Measurements from ENCODE around the gene TM4SF18. TPM values are rescaled to one million over a fixed set of nuclear protein-coding genes. Genes with fewer than 3 reads are reported as not detected.

Gene TM4SF18
- total RNA-seq, 2 experiments from 2014 or later, result not detected

DNA sequence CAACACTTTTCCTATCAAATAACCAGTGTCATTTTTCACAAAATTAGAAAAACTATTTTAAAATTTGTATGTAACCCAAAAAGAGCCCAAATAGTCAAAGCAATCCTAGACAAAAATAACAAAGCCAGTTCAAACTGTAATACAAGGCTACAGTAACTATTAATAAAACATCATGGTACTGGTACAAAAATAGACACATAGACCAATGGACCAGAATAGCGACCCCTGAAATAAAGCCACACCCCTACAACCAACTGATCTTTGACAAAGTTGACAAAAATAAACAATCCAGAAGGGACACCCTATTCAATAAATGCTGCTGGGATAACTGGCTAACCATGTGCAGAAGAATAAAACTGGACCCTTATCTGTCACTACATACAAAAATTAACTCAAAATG is 19.9 kb downstream of the TM4SF18 start:
- H3K4me1 ChIP-seq (ENCODE audit: insufficient read depth, low read length, poor library complexity, severe bottlenecking), result no peaks in the 10 kb centered on the region
- TF ChIP-seq, protein P1, sequence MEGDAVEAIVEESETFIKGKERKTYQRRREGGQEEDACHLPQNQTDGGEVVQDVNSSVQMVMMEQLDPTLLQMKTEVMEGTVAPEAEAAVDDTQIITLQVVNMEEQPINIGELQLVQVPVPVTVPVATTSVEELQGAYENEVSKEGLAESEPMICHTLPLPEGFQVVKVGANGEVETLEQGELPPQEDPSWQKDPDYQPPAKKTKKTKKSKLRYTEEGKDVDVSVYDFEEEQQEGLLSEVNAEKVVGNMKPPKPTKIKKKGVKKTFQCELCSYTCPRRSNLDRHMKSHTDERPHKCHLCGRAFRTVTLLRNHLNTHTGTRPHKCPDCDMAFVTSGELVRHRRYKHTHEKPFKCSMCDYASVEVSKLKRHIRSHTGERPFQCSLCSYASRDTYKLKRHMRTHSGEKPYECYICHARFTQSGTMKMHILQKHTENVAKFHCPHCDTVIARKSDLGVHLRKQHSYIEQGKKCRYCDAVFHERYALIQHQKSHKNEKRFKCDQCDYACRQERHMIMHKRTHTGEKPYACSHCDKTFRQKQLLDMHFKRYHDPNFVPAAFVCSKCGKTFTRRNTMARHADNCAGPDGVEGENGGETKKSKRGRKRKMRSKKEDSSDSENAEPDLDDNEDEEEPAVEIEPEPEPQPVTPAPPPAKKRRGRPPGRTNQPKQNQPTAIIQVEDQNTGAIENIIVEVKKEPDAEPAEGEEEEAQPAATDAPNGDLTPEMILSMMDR (conservative IDR thresholded peaks at IDR 0.05; ENCODE audit: low read length), result no peak
- TF ChIP-seq EZH2phosphoT487 (IDR thresholded peaks at IDR 0.05; ENCODE audit: borderline replicate concordance, low read depth, low read length), result no peak
- ChIA-PET CTCF (ENCODE audit: unreplicated experiment) (no interaction called here), POLR2A (no interaction called here)
- H3K4me2 ChIP-seq (ENCODE audit: low read length), result no peak overlapping the region
- H3K36me3 ChIP-seq (ENCODE audit: insufficient read depth, low read length), result no peaks in the 10 kb centered on the region
- no peaks in the 10 kb centered on the region for H4K20me1 ChIP-seq (ENCODE audit: insufficient read depth, low read length)
- intact Hi-C loops (cut with micrococcal nuclease; ENCODE audit: unreplicated experiment), result no loop called here
- H3K27ac ChIP-seq (ENCODE audit: low read depth, low read length, poor library complexity, severe bottlenecking), result no peak overlapping the region
- no peak overlapping the region for H3K4me3 ChIP-seq (ENCODE audit: low read depth, low read length, poor library complexity, severe bottlenecking)
- no peak overlapping the region for H2AFZ ChIP-seq (ENCODE audit: low read length)
- no peaks in the 10 kb centered on the region for H3K9me3 ChIP-seq (ENCODE audit: low read length)
- no TSS peak for BruUV-seq (replicated peaks)
- H3K79me2 ChIP-seq (ENCODE audit: insufficient read depth, low read depth, low read length), result no peaks in the 10 kb centered on the region
- no peaks in the 10 kb centered on the region for H3K9me2 ChIP-seq (ENCODE audit: insufficient read depth, low read length)
- no peak for DNase-seq (ENCODE audit: low spot score)

- no peak for TF ChIP-seq EZH2phosphoT487 (IDR thresholded peaks at IDR 0.05; ENCODE audit: borderline replicate concordance, low read depth, low read length)
- TF ChIP-seq, protein P1 (conservative IDR thresholded peaks at IDR 0.05; ENCODE audit: low read length), result no peak
- no peaks in the 10 kb centered on the region for H3K79me2 ChIP-seq (ENCODE audit: insufficient read depth, low read depth, low read length)
- intact Hi-C loops (cut with micrococcal nuclease; ENCODE audit: unreplicated experiment), result no loop called here
- H3K4me3 ChIP-seq (ENCODE audit: low read depth, low read length, poor library complexity, severe bottlenecking), result no peak overlapping the region
- no peak overlapping the region for H2AFZ ChIP-seq (ENCODE audit: low read length)
- ChIA-PET POLR2A (interaction anchor here (1.0 to 1.1 kb wide), 2 partner anchors 33 to 35 kb away, joined by 3 read pairs; no protein-coding TSS in a partner anchor), CTCF (ENCODE audit: unreplicated experiment) (no interaction called here)
- no peaks in the 10 kb centered on the region for H3K9me2 ChIP-seq (ENCODE audit: insufficient read depth, low read length)
- no peak for DNase-seq (ENCODE audit: low spot score)
- no peaks in the 10 kb centered on the region for H3K36me3 ChIP-seq (ENCODE audit: insufficient read depth, low read length)
- H3K9me3 ChIP-seq (ENCODE audit: low read length), result no peaks in the 10 kb centered on the region
- no peak overlapping the region for H3K4me2 ChIP-seq (ENCODE audit: low read length)
- H4K20me1 ChIP-seq (ENCODE audit: insufficient read depth, low read length), result no peaks in the 10 kb centered on the region
- no TSS peak for BruUV-seq (replicated peaks)
- no peak overlapping the region for H3K27ac ChIP-seq (ENCODE audit: low read depth, low read length, poor library complexity, severe bottlenecking)
- no peaks in the 10 kb centered on the region for H3K4me1 ChIP-seq (ENCODE audit: insufficient read depth, low read length, poor library complexity, severe bottlenecking)
Measured at GRCh38 chr3:149310796-149311534, 22.5 kb downstream of the TM4SF18 start.

- Histone ChIP-seq H2AFZ (ENCODE audit: low read length) (no peak overlapping the region), H3K9me2 (ENCODE audit: insufficient read depth, low read length) (no peaks in the 10 kb centered on the region), H3K9me3 (ENCODE audit: low read length) (no peaks in the 10 kb centered on the region), H3K27ac (ENCODE audit: low read depth, low read length, poor library complexity, severe bottlenecking) (no peak overlapping the region), H3K36me3 (ENCODE audit: insufficient read depth, low read length) (no peaks in the 10 kb centered on the region), H4K20me1 (ENCODE audit: insufficient read depth, low read length) (no peaks in the 10 kb centered on the region), H3K4me3 (ENCODE audit: low read depth, low read length, poor library complexity, severe bottlenecking) (no peak overlapping the region), H3K4me2 (ENCODE audit: low read length) (no peak overlapping the region), H3K79me2 (ENCODE audit: insufficient read depth, low read depth, low read length) (no peaks in the 10 kb centered on the region), H3K4me1 (ENCODE audit: insufficient read depth, low read length, poor library complexity, severe bottlenecking) (no peaks in the 10 kb centered on the region)
- ChIA-PET POLR2A (no interaction called here), CTCF (ENCODE audit: unreplicated experiment) (no interaction called here)
- no TSS peak for BruUV-seq (replicated peaks)
- TF ChIP-seq, protein P1 (conservative IDR thresholded peaks at IDR 0.05; ENCODE audit: low read length), result no peak
- TF ChIP-seq EZH2phosphoT487 (IDR thresholded peaks at IDR 0.05; ENCODE audit: borderline replicate concordance, low read depth, low read length), result no peak
- no peak for DNase-seq (ENCODE audit: low spot score)
- intact Hi-C loops (cut with micrococcal nuclease; ENCODE audit: unreplicated experiment), result no loop called here
Measured at GRCh38 chr3:149307435-149307783, 26.0 kb downstream of the TM4SF18 start.
